ENCODE data around the gene NPR2.
A peak's percentile ranks its signal among the peaks of the same experiment; 100 is the strongest.

NPR2 gene

DNA sequence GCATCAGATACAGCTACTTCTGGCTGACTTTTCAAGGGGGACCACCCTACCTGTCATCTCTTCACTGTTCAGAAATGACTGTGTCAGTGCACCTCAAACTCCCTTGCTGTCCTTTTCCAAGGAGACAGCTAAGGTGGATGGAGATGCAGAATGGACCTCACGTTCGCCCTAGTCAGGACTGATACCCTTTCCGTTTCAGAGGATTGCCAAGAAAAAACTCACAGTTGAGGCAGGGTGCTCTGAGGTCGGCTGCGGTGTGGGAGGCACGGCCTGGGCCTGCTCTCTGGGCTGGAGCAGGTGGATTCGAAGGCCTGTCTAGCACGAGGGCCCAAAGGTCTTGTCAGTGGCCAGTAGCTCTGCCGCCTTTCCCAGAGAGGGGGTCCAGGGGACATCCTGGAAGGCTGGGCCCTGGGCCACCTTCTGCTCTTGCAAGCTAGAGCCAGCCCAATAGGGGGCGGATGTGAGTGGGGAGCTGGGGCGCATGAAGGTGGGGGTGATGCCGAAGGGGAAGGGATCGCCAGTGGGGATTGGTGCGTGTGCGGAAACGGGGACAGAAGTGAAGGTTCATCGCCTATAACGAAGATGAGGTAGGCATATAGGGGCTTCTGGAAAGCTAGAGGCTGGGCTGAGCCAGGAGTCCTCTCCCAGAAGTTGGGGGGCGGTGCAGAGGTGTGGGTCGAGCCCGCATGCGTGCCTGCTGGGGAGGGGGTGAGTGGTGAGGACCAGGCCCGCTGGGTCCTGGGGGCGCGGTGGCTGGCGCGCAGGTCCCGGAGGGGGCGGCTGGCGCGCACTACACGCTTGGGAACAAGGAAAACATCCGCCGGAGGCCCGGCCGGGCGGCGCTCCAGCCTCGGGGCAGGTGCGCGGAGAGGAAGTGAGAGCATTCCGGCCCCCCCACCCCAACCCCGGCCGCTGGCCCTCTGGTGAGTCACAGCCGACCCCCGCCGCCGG is 34.8 kb upstream of the NPR2 start:
- H3K27ac Mint-ChIP-seq: peak overlapping the region; percentile 98
- no peaks in the 10 kb centered on the region for H3K9me3 Mint-ChIP-seq
- H3K4me1 Mint-ChIP-seq (ENCODE audit: low read depth): peaks cover 37% of the 10 kb centered on the region
- no peaks in the 10 kb centered on the region for H3K27me3 Mint-ChIP-seq (ENCODE audit: low read depth)
- DNase-seq (ENCODE audit: low spot score): peak; percentile 73
- peaks cover 24% of the 10 kb centered on the region for H3K36me3 Mint-ChIP-seq (ENCODE audit: low read depth)
- H3K4me3 Mint-ChIP-seq: peak overlapping the region; percentile 97

DNA sequence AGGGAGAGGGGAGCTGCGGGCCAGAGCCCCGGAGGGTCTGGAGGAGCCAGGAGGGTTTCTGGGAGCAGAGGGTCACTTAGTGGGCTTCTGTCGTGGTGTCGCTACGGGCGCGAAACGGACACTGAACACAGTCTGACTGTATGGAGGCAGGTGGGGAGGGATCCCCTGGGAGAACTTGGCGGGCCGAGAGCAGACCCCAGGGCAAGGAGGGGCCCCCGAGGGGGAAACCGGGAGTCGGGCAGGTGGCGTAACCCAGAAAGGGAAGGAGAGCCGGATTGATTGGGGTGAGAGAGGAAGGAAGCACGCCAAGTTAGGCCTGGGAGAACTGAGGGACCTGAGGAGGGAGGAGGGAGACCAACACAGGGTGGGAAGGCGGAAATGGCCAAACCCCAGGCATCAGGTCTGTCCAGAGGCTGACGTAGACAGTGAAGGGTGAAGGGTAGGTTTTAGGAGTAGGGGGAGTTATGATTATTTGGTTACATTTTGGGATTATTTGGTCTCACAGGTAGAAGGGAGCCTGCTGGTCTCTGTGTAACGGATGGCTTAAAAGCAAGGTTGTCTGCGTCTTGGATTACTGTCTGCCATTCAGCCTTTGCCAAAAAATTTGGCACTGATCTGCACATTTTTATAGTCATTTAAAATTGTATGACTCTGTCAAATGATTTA is 34.0 kb upstream of the NPR2 start:
- H3K27me3 Mint-ChIP-seq (ENCODE audit: low read depth): no peaks in the 10 kb centered on the region
- H3K36me3 Mint-ChIP-seq (ENCODE audit: low read depth): peaks cover 21% of the 10 kb centered on the region
- H3K4me1 Mint-ChIP-seq (ENCODE audit: low read depth): peaks cover 34% of the 10 kb centered on the region
- DNase-seq (ENCODE audit: low spot score): peak; percentile 25
- H3K9me3 Mint-ChIP-seq: no peaks in the 10 kb centered on the region
- peak overlapping the region; percentile 97 for H3K4me3 Mint-ChIP-seq
- H3K27ac Mint-ChIP-seq: peak overlapping the region; percentile 88

DNA sequence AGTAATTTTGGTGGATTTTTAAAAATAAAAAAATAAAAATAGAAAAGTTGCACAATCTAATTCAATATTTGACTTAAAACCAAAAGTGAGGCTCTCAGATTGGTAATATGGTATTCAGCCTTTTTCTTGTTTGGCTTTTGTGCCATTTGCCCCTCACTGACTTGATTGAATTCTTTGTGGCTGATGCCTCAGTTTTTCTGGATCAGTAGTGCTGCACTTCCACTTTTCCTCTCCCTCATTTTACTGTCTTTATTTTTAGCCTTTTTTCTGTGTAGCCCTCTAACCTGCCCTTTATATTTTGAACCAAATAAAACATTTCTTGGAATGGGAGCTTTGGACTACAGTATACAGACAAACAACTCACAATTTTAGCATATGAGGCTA is 33.5 kb upstream of the NPR2 start:
- H3K4me1 Mint-ChIP-seq (ENCODE audit: low read depth): peaks cover 31% of the 10 kb centered on the region
- H3K9me3 Mint-ChIP-seq: no peaks in the 10 kb centered on the region
- H3K4me3 Mint-ChIP-seq: peak overlapping the region; percentile 97
- peak overlapping the region; percentile 68 for H3K27ac Mint-ChIP-seq
- H3K36me3 Mint-ChIP-seq (ENCODE audit: low read depth): peaks cover 16% of the 10 kb centered on the region
- DNase-seq (ENCODE audit: low spot score): no peak
- H3K27me3 Mint-ChIP-seq (ENCODE audit: low read depth): no peaks in the 10 kb centered on the region

DNA sequence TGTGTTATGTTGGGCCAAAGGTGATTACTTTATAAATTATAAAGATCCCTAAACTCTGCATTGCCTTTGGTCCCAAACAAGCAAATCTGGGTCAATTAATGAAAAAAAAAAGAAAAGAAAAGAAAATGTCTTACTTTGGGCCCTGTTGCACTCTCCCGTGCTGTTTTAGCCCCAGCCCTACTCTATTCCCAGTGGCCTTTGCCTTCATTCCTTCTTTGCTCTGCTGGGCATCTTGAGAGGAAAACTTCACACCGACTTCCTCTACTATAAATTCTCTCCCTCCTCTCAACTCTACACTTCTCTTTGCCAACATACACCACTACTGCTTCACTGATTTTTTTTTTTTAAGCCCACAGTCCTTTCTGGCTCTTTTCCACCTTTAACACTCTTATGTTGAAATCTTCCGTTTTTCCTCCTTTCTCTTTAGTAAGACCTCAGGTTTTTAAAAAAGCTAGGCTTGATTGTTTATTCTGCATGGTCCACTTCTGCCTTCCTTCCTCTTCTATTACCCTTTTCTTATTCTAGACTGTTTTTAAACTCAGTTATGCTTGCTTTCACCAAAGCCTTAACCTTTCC is 32.8 kb upstream of the NPR2 start:
- Mint-ChIP-seq H3K27ac (peak overlapping the region; percentile 44), H3K9me3 (no peaks in the 10 kb centered on the region)

DNA sequence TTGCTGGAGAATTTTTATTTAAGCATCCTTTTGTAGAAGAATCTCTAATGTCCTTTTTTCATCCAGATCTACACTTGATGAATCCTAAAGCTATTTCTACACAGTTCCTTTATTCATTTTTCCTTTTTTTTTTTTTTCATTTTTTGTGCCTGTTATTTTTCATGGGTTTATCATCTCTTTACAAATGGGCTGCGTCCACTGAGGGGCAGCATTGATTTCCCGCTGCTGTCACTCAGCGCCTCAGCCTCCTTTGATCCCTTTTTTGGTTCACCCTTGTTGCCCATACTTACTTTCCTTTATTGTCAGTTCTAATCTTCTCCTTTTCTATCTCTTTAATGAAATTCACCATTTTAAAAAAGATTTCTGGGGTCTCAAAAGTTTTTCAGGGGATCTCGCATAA is 31.6 kb upstream of the NPR2 start:
- DNase-seq (ENCODE audit: low spot score): no peak
- Mint-ChIP-seq H3K4me3 (no peak overlapping the region), H3K27me3 (ENCODE audit: low read depth) (no peaks in the 10 kb centered on the region), H3K36me3 (ENCODE audit: low read depth) (peaks cover 11% of the 10 kb centered on the region), H3K4me1 (ENCODE audit: low read depth) (peaks cover 31% of the 10 kb centered on the region), H3K27ac (no peak overlapping the region), H3K9me3 (no peaks in the 10 kb centered on the region)

More for the DNA sequence above, 32.8 kb upstream of the NPR2 start:
- peaks cover 11% of the 10 kb centered on the region for H3K36me3 Mint-ChIP-seq (ENCODE audit: low read depth)
- H3K27me3 Mint-ChIP-seq (ENCODE audit: low read depth): no peaks in the 10 kb centered on the region
- H3K4me1 Mint-ChIP-seq (ENCODE audit: low read depth): peaks cover 31% of the 10 kb centered on the region
- DNase-seq (ENCODE audit: low spot score): no peak
- peak overlapping the region; percentile 72 for H3K4me3 Mint-ChIP-seq

DNA sequence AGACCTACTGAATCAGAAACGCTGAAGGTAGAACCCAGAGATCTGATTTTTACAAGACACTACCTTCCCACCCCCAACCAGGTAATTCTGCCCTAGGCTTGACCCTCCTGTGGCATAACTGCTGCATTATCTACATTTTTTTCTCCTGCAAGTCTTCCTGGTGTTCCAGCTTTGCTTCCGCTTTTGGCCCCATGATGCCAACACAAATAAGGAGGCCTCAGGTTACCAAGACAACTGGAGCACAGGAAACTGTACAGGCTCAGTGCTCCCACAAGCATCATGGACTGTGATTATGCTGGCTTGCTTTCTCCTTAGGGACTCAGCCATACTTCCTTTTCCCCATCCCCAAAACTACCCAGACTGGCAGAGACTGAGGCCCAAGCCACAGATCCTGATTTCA is 30.7 kb upstream of the NPR2 start:
- H3K27me3 Mint-ChIP-seq (ENCODE audit: low read depth): no peaks in the 10 kb centered on the region
- H3K9me3 Mint-ChIP-seq: no peaks in the 10 kb centered on the region
- peaks cover 31% of the 10 kb centered on the region for H3K4me1 Mint-ChIP-seq (ENCODE audit: low read depth)
- H3K4me3 Mint-ChIP-seq: no peak overlapping the region
- H3K27ac Mint-ChIP-seq: no peak overlapping the region
- no peak for DNase-seq (ENCODE audit: low spot score)
- H3K36me3 Mint-ChIP-seq (ENCODE audit: low read depth): peaks cover 11% of the 10 kb centered on the region

DNA sequence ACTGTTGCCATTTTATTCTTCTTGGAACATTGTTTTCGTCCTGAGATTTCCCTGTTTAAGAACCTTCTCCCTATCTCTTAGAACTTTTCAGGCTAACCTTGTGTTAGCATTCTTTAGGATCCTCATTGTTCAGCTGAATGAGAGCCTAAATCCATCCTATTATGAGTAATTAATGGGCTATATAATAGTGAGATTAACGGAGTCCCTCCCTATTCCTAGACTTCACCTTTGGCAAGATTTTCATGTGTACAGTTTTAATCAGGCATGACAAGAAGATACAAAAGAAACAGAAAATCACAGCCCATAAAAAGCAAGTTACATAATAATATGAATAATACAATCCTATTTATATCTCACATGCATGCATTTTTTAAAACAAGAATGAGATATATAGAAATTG is 28.2 kb upstream of the NPR2 start:
- no peak overlapping the region for H3K27ac Mint-ChIP-seq
- no peaks in the 10 kb centered on the region for H3K9me3 Mint-ChIP-seq
- H3K36me3 Mint-ChIP-seq (ENCODE audit: low read depth): peaks cover 6% of the 10 kb centered on the region
- DNase-seq (ENCODE audit: low spot score): no peak
- peaks cover 17% of the 10 kb centered on the region for H3K4me1 Mint-ChIP-seq (ENCODE audit: low read depth)
- no peaks in the 10 kb centered on the region for H3K27me3 Mint-ChIP-seq (ENCODE audit: low read depth)
- H3K4me3 Mint-ChIP-seq: no peak overlapping the region

DNA sequence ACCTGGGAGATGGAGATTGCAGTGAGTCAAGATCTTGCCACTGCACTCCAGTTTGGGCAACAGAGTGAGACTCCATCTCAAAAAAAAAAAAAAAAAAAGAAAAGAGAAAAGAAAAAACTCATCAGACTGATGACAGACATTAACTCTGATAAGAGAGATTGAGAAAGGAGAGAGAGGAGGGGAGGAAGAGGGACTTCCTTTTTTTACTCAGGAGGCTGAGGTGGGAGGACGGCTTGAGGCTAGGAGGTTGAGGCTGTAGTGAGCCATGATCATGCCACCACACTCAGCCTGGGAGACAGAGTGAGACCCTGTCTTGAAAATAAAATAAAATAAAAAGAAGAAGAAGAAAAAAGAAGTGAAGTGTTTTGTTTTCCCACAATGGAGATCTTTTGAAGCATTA is 27.6 kb upstream of the NPR2 start:
- peaks cover 6% of the 10 kb centered on the region for H3K36me3 Mint-ChIP-seq (ENCODE audit: low read depth)
- H3K4me1 Mint-ChIP-seq (ENCODE audit: low read depth): peaks cover 12% of the 10 kb centered on the region
- DNase-seq (ENCODE audit: low spot score): no peak
- H3K27ac Mint-ChIP-seq: no peak overlapping the region
- no peaks in the 10 kb centered on the region for H3K9me3 Mint-ChIP-seq
- H3K4me3 Mint-ChIP-seq: no peak overlapping the region
- H3K27me3 Mint-ChIP-seq (ENCODE audit: low read depth): no peaks in the 10 kb centered on the region

DNA sequence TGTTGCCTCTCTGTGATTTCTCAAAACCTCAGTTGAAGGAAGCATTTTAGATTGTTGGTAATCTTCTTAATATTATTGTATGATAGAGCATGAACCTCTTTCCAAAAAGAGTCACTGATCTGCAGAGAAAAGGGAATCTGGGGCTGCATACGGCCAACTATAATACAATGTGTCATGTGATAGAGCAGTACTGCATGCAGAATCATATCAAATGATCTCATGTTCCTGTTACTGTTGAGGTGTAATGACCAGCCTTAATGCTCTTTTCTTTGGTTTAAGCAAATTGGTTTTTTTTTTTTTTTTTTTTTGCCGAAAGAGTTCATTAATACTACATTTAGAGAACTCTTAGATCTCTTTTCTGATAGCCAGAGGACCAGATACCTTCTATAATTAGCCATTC is 24.4 kb upstream of the NPR2 start:
- Mint-ChIP-seq H3K9me3 (no peaks in the 10 kb centered on the region), H3K4me1 (ENCODE audit: low read depth) (no peaks in the 10 kb centered on the region), H3K4me3 (no peak overlapping the region), H3K36me3 (ENCODE audit: low read depth) (no peaks in the 10 kb centered on the region), H3K27me3 (ENCODE audit: low read depth) (no peaks in the 10 kb centered on the region), H3K27ac (no peak overlapping the region)
- no peak for DNase-seq (ENCODE audit: low spot score)

DNA sequence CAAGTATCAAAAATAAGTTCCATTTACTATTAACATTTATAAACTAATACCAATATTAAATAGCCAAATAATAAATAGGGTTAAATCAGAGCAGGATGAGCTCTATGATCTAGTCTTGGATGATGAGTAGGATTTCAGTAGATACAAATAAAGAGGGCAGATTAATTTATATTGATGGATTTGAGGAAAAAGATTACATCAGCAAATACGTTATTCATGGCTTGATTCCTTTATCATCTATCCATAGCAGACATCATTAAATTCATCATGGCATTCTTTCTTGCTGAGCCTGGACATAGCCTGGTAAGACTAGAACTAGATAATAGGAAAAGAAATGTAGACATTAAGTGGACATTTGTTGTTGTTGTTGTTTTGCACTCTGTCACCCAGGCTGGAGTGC is 23.9 kb upstream of the NPR2 start:
- no peaks in the 10 kb centered on the region for H3K36me3 Mint-ChIP-seq (ENCODE audit: low read depth)
- DNase-seq (ENCODE audit: low spot score): no peak
- no peak overlapping the region for H3K27ac Mint-ChIP-seq
- H3K9me3 Mint-ChIP-seq: no peaks in the 10 kb centered on the region
- H3K27me3 Mint-ChIP-seq (ENCODE audit: low read depth): no peaks in the 10 kb centered on the region
- no peak overlapping the region for H3K4me3 Mint-ChIP-seq
- H3K4me1 Mint-ChIP-seq (ENCODE audit: low read depth): no peaks in the 10 kb centered on the region

DNA sequence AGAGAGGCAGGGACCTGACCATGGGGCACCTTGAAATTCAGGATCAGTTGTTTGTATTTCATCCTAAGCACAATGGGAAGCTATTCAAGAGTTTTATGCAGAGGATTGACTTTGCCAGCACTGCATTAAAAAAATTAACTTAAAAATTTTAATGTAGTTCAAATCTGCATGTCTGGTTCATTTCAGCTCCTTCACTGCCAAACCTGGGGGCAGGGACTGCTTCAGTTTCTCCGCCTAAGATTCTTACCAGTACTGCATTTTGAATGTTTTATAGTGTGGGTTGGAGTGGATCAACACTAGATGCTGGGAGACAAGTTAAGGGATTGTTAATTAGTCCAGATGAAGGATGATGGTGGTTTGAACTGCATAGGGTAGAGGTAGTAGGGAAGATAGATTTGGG is 21.6 kb upstream of the NPR2 start:
- Mint-ChIP-seq H3K4me3 (no peak overlapping the region), H3K27ac (no peak overlapping the region), H3K27me3 (ENCODE audit: low read depth) (no peaks in the 10 kb centered on the region), H3K36me3 (ENCODE audit: low read depth) (no peaks in the 10 kb centered on the region), H3K4me1 (ENCODE audit: low read depth) (no peaks in the 10 kb centered on the region), H3K9me3 (no peaks in the 10 kb centered on the region)
- no peak for DNase-seq (ENCODE audit: low spot score)

DNA sequence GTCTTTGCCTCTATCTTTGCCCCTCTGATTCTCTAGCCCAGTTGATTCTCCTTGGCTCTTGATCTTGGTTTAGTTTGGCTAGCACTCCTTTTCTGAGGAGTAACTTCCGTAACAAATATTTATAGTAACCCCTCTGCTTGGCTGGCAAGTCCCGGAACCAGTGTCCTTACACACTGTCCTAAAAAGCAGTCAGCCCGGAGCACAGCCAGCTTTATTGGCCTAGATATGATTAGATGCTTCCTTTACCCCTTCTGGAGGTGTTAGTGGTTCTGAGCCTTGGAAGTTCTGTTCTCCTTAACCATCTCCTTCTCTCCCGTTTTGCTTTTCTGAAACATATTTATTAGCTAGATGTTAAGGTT is 20.3 kb upstream of the NPR2 start:
- Mint-ChIP-seq H3K4me3 (no peak overlapping the region), H3K27me3 (ENCODE audit: low read depth) (no peaks in the 10 kb centered on the region), H3K27ac (no peak overlapping the region)

DNA sequence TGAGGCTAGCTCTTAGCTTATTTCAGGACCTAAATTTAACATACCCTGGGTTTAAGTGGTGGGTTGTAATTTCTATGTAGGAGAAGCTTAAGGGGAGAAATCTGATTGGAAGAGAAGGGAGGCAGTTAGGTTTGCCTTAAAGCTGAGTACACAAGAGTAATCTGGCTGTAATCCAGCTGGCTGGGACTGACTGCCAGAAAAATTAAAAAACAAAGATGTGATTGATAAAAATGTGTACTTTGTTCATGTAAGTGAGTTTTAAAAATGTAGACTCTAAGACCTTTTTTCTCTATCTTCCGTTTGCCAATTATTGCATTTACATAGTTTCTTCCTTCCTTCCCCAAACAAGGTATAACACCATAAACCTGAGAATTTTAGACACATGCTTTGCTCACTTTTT is 19.9 kb upstream of the NPR2 start:
- H3K27ac Mint-ChIP-seq: no peak overlapping the region
- no peaks in the 10 kb centered on the region for H3K4me1 Mint-ChIP-seq (ENCODE audit: low read depth)
- H3K36me3 Mint-ChIP-seq (ENCODE audit: low read depth): no peaks in the 10 kb centered on the region
- H3K27me3 Mint-ChIP-seq (ENCODE audit: low read depth): no peaks in the 10 kb centered on the region
- DNase-seq (ENCODE audit: low spot score): no peak
- H3K9me3 Mint-ChIP-seq: no peaks in the 10 kb centered on the region
- no peak overlapping the region for H3K4me3 Mint-ChIP-seq

More for the DNA sequence above, 20.3 kb upstream of the NPR2 start:
- no peaks in the 10 kb centered on the region for H3K9me3 Mint-ChIP-seq
- H3K36me3 Mint-ChIP-seq (ENCODE audit: low read depth): no peaks in the 10 kb centered on the region
- no peak for DNase-seq (ENCODE audit: low spot score)
- no peaks in the 10 kb centered on the region for H3K4me1 Mint-ChIP-seq (ENCODE audit: low read depth)

DNA sequence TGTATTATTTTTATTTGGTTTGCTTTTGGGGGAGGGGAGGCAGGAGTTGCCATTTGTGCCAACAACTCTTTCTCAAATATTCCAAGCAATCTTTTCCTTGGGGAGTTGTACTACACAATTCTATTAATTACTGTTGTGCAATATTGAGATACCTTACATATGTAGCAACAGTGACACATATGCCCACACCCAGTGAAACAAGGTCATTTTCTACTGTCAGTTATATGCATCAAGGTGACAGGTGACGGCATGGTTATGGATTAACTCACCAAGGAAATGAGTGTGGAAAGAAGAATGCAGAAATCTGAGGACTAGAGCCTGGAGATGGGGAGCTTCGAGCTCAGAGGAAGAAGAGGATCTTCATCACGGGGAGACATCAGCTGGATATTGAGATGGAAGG is 19.4 kb upstream of the NPR2 start:
- Mint-ChIP-seq H3K27ac (no peak overlapping the region), H3K9me3 (no peaks in the 10 kb centered on the region), H3K4me3 (no peak overlapping the region), H3K36me3 (ENCODE audit: low read depth) (no peaks in the 10 kb centered on the region), H3K27me3 (ENCODE audit: low read depth) (no peaks in the 10 kb centered on the region), H3K4me1 (ENCODE audit: low read depth) (no peaks in the 10 kb centered on the region)
- DNase-seq (ENCODE audit: low spot score): no peak
